ENCODE data around the gene LMTK2. TPM values are rescaled to one million over a fixed set of nuclear protein-coding genes. Genes with fewer than 3 reads are reported as not detected.

Gene LMTK2
- total RNA-seq, 8 experiments from 2014 or later = 4.3 to 16.8 (median 13.1) TPM

DNA sequence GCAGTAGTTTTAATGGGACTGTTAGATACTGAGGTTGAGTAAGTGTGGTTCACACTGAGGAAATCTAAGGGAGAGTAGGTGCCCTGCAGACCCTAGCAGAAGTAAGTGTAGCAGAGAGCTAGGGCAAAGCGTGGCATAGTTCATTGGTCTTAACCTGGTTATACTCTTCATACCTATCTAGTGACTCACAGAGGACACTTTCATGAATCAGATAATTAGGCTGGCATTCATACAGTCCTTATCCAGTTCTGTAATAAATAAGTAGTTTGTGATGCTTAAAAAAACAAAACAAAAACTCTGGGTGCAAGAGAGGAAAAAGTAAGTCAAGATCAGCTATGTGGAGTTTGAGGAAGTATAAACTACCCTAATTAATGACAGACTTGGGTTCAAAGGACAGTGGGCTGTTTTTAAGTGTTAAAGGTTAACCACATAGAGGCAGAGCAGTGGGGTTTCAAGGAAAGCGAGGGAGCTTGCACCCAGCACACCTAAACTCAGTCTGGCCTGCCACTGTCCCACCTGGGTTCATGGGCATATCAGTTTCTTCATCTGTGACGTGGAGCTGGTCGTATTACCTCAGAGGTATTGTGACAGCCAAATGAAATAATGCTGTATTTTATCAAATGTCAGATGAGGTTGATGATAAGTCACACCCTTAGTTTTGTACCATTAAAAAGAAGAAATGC, 27.1 kb downstream of the LMTK2 start:
- peaks cover 0 to 6% of the 10 kb centered on the region in 2 donors for H3K4me1 ChIP-seq (replicated peaks in 1 of 2)
- in situ Hi-C loops (cut with MboI; ENCODE audit: low pct_unique_long_range_greater_than_20kb in 2 of 9, low sequenced_read_pairs in 9 of 9, unreplicated experiment in 9 of 9) = no loop called here
- WGBS, 10 experiments = 63 to 100% (median 75%) methylated on average over 1 to 4 of the region's 4 CpGs; no CpG with 5 or more reads in 1 of the 10 experiments
- ATAC-seq (replicated peaks in 6 of 8) = no peak
- no peak overlapping the region for H3K27ac ChIP-seq
- H3K4me3 ChIP-seq = no peak overlapping the region

DNA sequence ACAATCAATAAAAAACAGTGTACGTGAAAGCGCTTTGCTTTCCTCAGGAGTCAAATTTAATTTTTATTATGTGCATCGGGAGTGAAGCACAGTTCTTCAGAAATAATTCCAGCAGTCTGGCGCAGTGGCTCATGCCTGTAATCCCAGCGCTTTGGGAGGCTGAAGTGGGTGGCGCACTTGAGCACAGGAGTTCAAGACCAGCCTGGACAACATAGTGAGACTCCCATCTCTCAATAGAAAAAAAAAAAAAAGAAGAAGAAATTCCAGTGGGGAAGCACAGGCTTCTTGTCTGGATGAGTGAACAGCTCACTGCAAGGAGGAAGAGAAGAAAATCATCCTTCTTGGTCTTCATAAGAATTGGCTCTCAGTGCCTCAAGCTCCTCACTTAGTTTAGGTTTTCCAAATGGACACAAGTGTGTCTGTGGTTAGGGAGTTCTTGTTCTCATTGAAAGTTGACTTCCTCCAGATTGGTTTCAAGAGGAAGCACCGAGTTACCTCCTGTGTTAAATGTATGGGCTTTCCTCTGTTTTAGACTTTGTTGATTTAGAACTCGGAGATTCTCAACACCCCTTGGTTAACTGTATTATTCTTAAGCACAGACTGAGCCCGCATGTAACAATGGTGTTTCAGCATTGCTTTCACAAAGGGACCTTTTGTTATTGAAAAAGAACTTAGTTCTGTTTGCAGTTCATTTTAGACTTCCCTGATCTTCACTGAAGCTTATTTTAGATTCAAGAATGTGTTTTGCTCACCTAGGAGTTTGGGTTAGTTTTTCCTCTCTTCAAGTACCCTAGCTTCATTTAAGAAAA, 28.0 kb downstream of the LMTK2 start:
- H3K4me1 ChIP-seq (replicated peaks in 1 of 2) = peaks cover 0 to 6% of the 10 kb centered on the region in 2 donors
- H3K27ac ChIP-seq = no peak overlapping the region
- ATAC-seq (replicated peaks in 6 of 8) = no peak
- in situ Hi-C loops (cut with MboI; ENCODE audit: low pct_unique_long_range_greater_than_20kb in 2 of 9, low sequenced_read_pairs in 9 of 9, unreplicated experiment in 9 of 9) = no loop called here
- H3K4me3 ChIP-seq = no peak overlapping the region
- WGBS, 10 experiments = 54 to 100% (median 79%) methylated on average over 2 to 9 of the region's 9 CpGs

DNA sequence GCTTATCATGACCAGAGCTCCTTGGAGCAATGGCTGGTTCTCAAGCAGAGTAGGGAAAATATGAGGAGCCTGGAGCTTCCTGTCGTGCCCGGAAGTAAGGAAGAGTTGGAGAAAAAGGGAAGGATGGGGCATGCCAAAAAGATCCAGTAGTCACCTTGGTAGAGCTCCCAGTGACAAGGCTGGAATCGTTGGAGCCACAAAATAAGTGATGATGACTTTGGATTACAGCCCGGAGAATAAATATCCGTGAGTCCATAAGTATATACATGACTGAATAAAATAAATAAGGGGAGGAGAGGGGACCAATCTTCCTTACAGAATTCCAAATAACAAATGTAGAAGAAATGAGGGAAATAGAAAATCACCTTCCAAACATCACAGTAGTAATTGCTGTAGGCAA, 29.3 kb downstream of the LMTK2 start:
- no peak overlapping the region for H3K4me3 ChIP-seq
- in situ Hi-C loops (cut with MboI; ENCODE audit: low pct_unique_long_range_greater_than_20kb in 2 of 9, low sequenced_read_pairs in 9 of 9, unreplicated experiment in 9 of 9) = no loop called here
- WGBS, 10 experiments = 58 to 100% (median 82%) methylated on average over 1 to 5 of the region's 5 CpGs
- ATAC-seq (replicated peaks in 6 of 8) = peak in 1 of 8 experiments; percentile 47
- H3K4me1 ChIP-seq (replicated peaks in 1 of 2) = peaks cover 0 to 6% of the 10 kb centered on the region in 2 donors
- H3K27ac ChIP-seq = no peak overlapping the region

DNA sequence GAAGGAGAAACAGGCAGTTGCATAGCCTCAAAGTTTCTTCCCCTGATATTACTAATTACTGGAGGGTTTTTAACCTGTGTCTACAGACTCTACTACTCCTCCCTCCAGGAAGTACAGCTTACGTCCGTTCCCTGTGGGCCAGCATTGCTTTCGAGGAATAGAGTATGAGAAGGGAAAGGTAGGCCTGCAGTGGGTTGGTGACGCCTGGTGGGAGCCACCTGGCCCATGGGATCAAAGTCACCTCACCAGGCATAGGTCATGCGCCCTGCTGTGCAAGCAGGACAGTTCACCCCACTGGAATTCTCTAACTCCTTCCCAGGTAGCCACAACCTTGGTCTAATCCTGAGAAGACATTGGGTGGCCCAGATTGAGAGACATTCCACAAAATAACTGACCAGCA, 29.8 kb downstream of the LMTK2 start:
- in situ Hi-C loops (cut with MboI; ENCODE audit: low pct_unique_long_range_greater_than_20kb in 2 of 9, low sequenced_read_pairs in 9 of 9, unreplicated experiment in 9 of 9) = no loop called here
- peaks cover 0 to 6% of the 10 kb centered on the region in 2 donors for H3K4me1 ChIP-seq (replicated peaks in 1 of 2)
- no peak for ATAC-seq (replicated peaks in 6 of 8)
- H3K4me3 ChIP-seq = no peak overlapping the region
- 88 to 100% (median 91%) methylated on average over 2 to 5 of the region's 5 CpGs; no CpG with 5 or more reads in 5 of the 10 experiments for WGBS, 10 experiments
- no peak overlapping the region for H3K27ac ChIP-seq

DNA sequence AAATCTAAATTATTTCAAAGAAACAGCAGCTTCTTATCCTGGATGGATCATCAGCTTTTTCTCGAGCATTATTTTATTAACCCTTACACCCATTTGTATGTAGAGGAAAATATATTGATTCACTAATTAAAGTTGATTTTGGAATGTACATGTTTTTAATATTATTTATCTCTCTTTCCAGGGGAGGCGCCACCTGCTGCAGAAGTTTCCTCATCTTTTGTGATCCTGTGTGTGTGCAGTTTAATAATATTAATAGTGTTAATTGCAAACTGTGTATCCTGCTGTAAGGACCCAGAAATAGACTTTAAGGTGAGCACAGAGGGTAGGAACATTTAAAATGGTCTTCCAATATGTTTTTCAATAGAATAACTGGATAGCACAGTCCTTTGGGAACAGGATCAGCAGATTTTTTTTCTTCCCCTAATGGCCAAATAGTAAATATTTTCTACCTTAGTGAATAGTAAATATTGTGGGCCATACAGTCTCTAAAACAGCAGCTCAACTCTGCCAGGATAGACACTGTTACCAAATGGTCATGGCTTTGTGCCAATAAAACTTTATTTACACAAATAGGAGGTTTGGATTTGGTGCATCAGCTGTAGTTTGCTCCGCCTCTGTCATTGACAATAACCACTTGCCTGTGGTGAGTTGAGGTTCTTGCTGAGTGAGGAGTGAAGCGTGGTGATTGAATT, 30.6 kb downstream of the LMTK2 start:
- H3K4me3 ChIP-seq = no peak overlapping the region
- ATAC-seq (replicated peaks in 6 of 8) = no peak
- H3K27ac ChIP-seq = no peak overlapping the region
- in situ Hi-C loops (cut with MboI; ENCODE audit: low pct_unique_long_range_greater_than_20kb in 2 of 9, low sequenced_read_pairs in 9 of 9, unreplicated experiment in 9 of 9) = no loop called here
- H3K4me1 ChIP-seq (replicated peaks in 1 of 2) = peaks cover 0 to 5% of the 10 kb centered on the region in 2 donors
- 67 to 100% (median 100%) methylated on average over 1 to 4 of the region's 4 CpGs; no CpG with 5 or more reads in 1 of the 10 experiments for WGBS, 10 experiments

DNA sequence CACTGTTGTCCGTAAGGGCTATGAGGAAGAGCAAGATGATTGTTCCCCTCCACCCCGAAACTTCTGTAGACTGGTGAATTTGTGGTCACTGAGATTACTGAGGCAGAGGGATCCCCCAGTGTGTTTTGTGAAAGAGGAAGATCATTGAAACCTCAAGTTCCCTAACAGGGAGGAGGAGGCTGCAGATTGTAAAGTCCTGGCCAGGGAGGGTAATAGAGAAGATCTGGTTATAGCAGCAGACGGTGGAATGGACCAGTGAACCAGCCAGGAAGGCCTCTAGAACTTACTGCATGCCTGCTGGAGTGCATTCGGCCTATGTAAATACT, 31.1 kb downstream of the LMTK2 start:
- Histone ChIP-seq H3K27ac (no peak overlapping the region), H3K4me3 (no peak overlapping the region), H3K4me1 (replicated peaks in 1 of 2) (peaks cover 0 to 4% of the 10 kb centered on the region in 2 donors)
- 80 to 100% (median 92%) methylated on average over 1 to 4 of the region's 4 CpGs; no CpG with 5 or more reads in 1 of the 10 experiments for WGBS, 10 experiments
- in situ Hi-C loops (cut with MboI; ENCODE audit: low pct_unique_long_range_greater_than_20kb in 2 of 9, low sequenced_read_pairs in 9 of 9, unreplicated experiment in 9 of 9) = no loop called here
- no peak for ATAC-seq (replicated peaks in 6 of 8)

DNA sequence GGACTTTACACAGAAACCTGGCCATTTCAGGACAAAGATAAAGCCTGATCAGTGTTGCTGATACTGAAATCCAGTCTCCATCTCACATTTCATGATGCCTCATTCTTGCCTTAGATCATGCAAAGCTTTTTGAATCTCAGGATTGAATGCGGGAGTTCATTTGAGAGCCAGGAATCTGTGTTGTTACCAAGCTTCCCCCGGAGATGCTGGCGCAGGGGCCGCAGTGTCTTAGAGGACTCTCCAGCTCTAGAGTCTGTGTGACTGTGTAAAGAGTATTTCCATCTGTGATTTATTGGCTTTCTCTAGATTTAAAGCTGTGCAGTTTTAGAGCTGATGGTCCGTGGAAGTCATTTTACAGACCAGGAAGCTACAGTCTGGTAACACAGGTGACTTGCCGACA, 32.0 kb downstream of the LMTK2 start:
- Histone ChIP-seq H3K27ac (no peak overlapping the region), H3K4me1 (replicated peaks in 1 of 2) (peaks cover 0 to 4% of the 10 kb centered on the region in 2 donors), H3K4me3 (no peak overlapping the region)
- ATAC-seq (replicated peaks in 6 of 8) = no peak
- 80 to 100% (median 93%) methylated on average over 2 to 6 of the region's 6 CpGs; no CpG with 5 or more reads in 3 of the 10 experiments for WGBS, 10 experiments
- in situ Hi-C loops (cut with MboI; ENCODE audit: low pct_unique_long_range_greater_than_20kb in 2 of 9, low sequenced_read_pairs in 9 of 9, unreplicated experiment in 9 of 9) = no loop called here

DNA sequence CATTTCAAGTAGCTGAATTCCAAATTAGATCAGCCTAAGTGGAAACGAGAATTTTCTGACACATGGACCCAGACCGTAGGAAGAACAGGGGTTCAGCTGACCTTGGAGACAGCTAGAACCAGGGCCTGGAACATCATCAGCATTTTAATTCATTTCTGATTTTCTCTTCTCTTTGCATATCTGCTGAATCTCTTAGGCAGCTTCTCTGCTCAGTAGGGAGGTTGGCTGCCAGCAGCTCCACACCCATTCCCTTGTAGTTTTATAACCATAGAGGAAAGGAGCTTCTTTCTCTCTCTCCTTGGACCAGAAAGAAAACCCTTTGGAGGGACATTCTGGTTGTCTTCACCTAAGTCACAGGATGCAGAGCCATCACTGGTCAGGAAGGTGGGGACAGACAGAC, 36.0 kb downstream of the LMTK2 start:
- WGBS, 10 experiments = 43 to 100% (median 80%) methylated on average over 1 to 2 of the region's 2 CpGs; no CpG with 5 or more reads in 1 of the 10 experiments
- no peaks in the 10 kb centered on the region for H3K4me1 ChIP-seq (replicated peaks in 1 of 2)
- no peak overlapping the region for H3K4me3 ChIP-seq
- H3K27ac ChIP-seq = no peak overlapping the region
- peak in 3 of 8 experiments; percentile 66 to 84 (median 78) for ATAC-seq (replicated peaks in 6 of 8)
- in situ Hi-C loops (cut with MboI; ENCODE audit: low pct_unique_long_range_greater_than_20kb in 2 of 9, low sequenced_read_pairs in 9 of 9, unreplicated experiment in 9 of 9) = no loop called here

DNA sequence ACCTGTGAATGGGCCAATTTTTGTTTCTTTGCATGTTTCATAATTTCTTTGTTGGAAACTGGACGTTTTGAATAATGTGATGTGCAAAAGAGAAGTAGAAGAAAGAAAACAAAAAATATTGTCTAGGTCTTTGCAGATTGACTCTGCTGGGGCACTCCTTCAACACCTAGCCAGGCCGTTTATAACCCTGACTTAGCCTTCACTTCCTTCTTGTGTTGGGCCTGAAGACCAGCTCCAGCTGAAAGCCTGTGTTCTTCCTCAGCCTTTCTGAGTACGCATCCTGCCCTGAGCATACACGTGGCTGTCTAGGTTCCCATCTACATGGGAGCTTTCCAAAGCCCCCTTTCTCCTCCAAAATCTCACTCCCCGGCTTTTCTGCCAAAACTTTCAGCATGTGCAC, 41.9 kb downstream of the LMTK2 start:
- Histone ChIP-seq H3K4me1 (replicated peaks in 1 of 2) (no peaks in the 10 kb centered on the region), H3K27ac (no peak overlapping the region), H3K4me3 (no peak overlapping the region)
- in situ Hi-C loops (cut with MboI; ENCODE audit: low pct_unique_long_range_greater_than_20kb in 2 of 9, low sequenced_read_pairs in 9 of 9, unreplicated experiment in 9 of 9) = no loop called here
- WGBS, 10 experiments = 78 to 100% (median 95%) methylated on average over 1 to 4 of the region's 5 CpGs
- no peak for ATAC-seq (replicated peaks in 6 of 8)

DNA sequence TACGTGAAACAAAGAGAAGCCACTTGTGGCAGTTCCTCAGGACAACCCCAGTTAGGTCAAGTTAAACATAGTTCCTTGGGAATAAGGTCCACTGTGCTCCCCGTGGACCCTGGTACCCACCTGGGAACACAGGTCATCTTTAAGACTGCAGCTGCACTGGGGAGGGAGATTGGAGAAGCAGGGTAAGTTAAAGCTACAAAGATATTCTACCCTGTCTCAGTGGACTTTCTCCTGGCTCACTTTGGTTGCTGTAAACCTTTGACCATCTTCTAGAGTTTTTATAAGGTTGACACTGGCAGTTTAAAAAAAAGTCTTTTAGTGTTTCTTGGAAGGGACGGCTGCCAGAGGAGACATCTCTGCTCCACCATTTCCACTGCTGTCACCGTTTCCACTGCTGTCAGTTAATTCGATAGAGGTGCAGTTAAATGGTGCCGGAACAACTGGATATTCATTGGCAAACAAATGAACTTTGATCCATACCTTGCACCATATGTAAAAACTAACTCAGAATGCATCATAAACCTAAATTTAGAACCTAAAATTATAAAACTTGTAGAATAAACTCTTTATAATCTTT, 42.5 kb downstream of the LMTK2 start:
- no peak overlapping the region for H3K27ac ChIP-seq
- H3K4me3 ChIP-seq = no peak overlapping the region
- WGBS, 10 experiments = 79 to 100% (median 95%) methylated on average over 1 to 5 of the region's 6 CpGs; no CpG with 5 or more reads in 2 of the 10 experiments
- in situ Hi-C loops (cut with MboI; ENCODE audit: low pct_unique_long_range_greater_than_20kb in 2 of 9, low sequenced_read_pairs in 9 of 9, unreplicated experiment in 9 of 9) = no loop called here
- H3K4me1 ChIP-seq (replicated peaks in 1 of 2) = no peaks in the 10 kb centered on the region
- no peak for ATAC-seq (replicated peaks in 6 of 8)

DNA sequence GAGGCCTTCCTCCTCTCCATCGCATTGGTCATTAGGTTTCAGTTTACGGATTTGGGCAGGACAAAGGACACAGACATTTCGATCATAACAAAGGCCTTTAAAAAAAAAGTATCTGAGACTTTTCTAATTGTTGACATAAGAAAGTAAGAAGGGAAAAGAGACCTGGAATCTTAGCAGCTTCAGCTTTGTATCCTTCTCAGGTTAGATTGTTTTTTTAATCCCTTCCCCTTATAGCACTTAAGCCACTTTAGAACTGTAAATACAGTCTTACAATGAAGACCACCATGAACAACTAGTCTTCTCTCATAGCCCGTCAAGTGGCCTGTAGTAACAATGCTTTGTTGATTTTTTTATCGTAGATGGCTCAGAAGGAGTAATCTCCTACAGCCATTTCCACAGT, 45.2 kb downstream of the LMTK2 start:
- no peak for ATAC-seq (replicated peaks in 6 of 8)
- H3K4me1 ChIP-seq (replicated peaks in 1 of 2) = no peaks in the 10 kb centered on the region
- no peak overlapping the region for H3K27ac ChIP-seq
- H3K4me3 ChIP-seq = no peak overlapping the region
- in situ Hi-C loops (cut with MboI; ENCODE audit: low pct_unique_long_range_greater_than_20kb in 2 of 9, low sequenced_read_pairs in 9 of 9, unreplicated experiment in 9 of 9) = loop anchor here in 3 of 9 experiments (25.0 kb wide), 1 partner anchor 140 kb away; no protein-coding TSS in a partner anchor
- WGBS, 10 experiments = 85 to 100% (median 89%) methylated on average over 1 to 5 of the region's 5 CpGs; no CpG with 5 or more reads in 1 of the 10 experiments

DNA sequence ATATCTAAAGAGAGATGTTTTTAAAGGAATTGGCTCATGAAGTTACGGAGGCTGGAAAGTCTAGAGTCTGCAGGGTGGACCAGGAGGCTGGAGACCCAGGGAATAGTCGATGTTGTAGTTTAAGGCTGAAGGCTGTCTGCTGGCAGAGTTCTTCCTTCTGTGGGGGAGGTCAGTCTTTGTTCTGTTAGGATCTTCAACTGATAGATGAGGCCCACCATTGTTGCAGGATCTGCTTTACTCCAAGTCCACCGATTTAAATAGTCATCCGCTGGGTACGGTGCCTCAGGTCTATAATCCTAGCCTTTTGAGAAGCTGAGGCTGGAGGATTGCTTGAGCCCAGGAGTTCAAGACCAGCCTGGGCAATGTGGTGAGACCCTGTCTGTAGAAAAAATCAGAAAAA, 50.0 kb downstream of the LMTK2 start:
- Histone ChIP-seq H3K27ac (no peak overlapping the region), H3K4me1 (replicated peaks in 1 of 2) (no peaks in the 10 kb centered on the region), H3K4me3 (no peak overlapping the region)
- 75 to 100% (median 100%) methylated on average over 1 to 5 of the region's 5 CpGs; no CpG with 5 or more reads in 1 of the 10 experiments for WGBS, 10 experiments
- in situ Hi-C loops (cut with MboI; ENCODE audit: low pct_unique_long_range_greater_than_20kb in 2 of 9, low sequenced_read_pairs in 9 of 9, unreplicated experiment in 9 of 9) = loop anchor here in 3 of 9 experiments (25.0 kb wide), 1 partner anchor 144 kb away; no protein-coding TSS in a partner anchor
- no peak for ATAC-seq (replicated peaks in 6 of 8)
